ENCODE results near the gene CSTF3.
"Not testable (repeated sequence)": the region's sequence is repeated elsewhere in the genome, so short reads cannot be mapped to it uniquely, and the experiment has no call there.

CSTF3 gene

DNA sequence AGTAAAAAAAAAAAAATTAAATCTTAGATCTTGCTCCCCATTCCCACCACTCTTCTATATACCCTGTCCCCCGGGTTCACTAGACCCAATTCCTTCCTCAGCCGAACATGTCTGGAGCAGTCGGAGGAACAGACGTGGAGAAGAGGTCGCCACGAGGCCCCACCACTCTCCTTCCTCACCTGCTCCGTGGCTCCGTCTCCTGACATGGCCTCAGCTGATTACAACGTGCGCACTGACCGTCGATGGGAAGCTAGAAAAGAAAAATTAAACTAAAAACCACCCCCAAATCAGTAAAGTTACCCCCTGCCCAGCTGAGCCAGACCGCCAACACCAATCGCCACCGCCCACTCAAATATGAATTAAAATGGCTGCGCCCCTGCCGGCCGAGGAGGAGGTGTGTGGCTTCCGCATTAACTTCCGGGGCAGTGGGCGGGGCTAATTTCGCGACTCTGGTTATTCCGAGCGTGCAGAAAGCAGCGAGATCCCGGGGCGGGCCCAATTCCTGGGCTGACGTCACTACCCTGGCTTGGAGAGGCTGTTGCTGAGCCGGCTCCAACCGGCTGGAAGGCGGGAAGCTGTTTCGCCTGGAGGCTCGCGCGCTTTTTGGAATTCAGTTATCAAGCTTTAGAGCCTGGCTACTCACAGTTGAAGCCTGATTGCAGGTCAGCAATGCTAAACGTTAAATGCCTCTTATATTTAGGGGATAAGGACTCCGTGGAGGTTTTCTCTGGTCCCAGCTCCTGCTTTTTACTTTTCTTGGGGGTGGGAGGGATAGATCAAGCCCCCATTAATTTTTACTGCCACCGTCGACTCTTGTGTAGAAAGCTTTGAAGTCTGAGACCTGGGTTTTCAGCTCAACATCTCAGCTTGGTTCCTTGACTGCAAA is at the start of gene CSTF3:
TSS of gene CSTF3 (minus strand) at position 361 of the 886 bp plus-strand sequence. CDS start at position 206, 155 bp downstream.
- DNase-seq (ENCODE audit: low read depth) = peak; percentile 94

DNA sequence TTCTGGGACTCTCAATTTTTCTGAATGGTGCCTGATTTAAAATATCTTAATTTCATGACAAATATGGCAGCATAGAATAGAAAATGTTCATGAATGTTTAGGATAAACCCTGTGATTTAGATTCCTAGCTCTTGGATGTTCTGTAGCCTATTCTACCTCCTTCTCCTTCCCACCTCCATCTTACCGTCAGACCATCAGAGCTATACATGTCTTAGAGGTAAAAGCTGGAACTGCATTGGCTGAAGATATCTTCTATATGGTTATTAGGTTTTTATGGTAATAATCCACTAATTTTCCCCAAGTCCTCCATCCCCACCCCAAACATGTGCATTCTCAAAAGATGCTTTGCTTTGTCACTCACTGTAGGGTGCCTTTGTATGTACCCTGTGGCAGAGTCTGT is 46.9 kb upstream of the CSTF3 start:
- no peak for DNase-seq (ENCODE audit: low read depth)

- DNase-seq (ENCODE audit: low read depth) = no peak
Measured at GRCh38 chr11:33207408-33207985, 46.2 kb upstream of the CSTF3 start.

- no peak for DNase-seq (ENCODE audit: low read depth)
Measured at GRCh38 chr11:33197915-33198727, 36.8 kb upstream of the CSTF3 start.

DNA sequence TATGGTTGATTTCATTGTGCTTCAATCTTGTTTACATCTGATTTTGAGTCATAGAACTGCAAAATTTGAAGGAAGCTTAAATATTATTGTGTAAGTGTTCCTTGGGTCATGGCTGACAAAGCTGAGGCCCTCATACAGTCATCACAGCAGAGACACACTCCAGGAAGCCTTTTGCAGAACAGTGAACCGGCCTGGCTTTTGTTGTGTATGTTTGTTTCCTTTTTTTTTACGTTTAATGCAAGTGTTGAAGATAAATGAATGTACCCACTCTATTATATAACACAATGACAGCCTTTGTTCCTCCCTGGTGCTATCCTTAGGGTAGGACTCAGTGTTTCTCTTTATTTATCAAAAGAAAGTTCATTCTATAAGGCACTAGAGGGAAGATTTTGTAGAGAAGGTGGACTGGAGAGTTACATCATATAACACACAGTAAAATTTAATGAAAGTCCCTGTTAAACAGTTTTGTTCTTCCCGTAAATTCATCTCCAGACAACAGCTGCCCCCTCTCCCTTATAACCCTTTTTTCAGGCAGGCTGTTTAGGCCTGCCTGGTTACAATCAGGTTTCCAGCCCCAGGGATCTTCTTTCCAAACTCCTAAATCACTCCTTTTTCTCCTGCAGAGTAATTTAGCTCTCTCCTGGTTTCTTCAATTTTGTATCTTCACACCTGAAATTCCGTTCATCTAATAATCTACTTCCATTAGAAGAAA is 34.3 kb upstream of the CSTF3 start:
- DNase-seq (ENCODE audit: low read depth) = no peak

DNA sequence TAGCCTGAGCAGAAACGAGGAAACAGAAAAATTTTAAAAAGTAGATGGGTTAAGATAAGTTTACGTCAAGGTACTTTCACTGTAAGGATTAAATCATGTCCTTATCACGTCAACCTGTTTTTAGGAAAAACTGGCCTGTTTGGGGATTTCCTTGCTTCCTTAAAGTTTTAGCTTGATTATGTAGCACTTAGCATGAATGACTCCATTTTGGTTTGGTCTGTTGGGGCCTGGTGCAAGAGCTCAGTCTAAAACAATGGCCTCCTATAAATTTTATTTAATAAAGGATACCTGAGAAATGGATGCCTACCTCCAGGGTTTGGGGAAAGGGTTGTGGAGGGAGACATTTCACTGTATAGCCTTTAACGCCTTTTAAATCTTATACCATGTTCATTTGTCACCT is 33.2 kb upstream of the CSTF3 start:
- DNase-seq (ENCODE audit: low read depth) = no peak

DNA sequence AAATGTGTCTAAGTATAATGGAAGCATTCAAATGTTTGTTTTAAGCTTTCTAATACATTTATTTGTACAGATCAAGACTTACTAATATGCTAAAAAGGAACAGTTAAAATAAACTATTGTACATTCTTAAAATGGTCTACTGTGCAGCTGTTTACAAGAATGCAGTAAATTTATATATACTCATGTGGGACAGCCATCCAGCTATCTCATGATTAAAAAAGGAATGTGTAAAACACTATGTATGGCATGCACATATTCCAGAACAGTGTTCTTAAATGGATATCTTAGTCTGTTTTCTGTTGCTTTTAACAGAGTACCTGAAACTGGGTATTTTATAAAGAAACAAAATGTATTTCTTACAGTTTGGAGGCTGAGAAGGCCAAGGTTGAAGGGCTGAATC is 30.2 kb upstream of the CSTF3 start:
- DNase-seq (ENCODE audit: low read depth) = no peak

DNA sequence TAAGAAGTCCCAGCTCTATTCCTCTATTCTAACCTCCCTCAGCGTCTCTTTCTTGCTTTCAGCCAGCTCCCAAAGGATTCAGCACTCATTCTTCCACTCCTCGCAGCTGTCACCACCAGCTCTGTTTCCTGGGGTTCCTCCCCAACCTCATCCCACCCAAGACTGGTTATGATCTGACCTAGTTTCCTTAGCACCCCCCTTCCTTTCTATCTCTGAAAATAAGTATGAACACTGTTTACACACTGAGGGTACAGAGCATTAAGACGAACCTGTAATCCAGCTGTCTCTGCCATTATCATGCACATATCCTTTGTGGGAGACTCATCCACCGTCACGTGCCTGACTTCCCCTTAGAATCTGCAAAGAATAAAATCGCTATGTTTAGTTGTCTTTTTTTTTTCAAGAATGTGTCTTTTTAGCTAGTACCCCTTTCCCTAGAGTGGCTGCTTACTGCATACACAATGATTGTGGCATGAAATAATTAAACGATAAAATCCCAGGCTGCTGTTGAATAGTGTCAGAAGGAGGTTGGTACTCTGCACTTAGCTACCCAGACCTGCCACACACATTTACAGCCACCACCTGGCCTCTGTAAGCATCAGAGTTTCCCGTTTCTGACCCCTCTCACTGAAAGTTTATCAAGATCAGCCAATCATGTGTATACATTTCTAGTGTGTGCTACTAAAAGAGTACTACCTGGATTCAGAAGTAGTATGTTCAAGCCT is 26.9 kb upstream of the CSTF3 start:
- DNase-seq (ENCODE audit: low read depth) = no peak

GRCh38 chr11:33185756-33186155 is 24.5 kb upstream of the CSTF3 start:
- DNase-seq (ENCODE audit: low read depth) = no peak

- no peak for DNase-seq (ENCODE audit: low read depth)
Measured at GRCh38 chr11:33182246-33182878, 21.1 kb upstream of the CSTF3 start.

DNA sequence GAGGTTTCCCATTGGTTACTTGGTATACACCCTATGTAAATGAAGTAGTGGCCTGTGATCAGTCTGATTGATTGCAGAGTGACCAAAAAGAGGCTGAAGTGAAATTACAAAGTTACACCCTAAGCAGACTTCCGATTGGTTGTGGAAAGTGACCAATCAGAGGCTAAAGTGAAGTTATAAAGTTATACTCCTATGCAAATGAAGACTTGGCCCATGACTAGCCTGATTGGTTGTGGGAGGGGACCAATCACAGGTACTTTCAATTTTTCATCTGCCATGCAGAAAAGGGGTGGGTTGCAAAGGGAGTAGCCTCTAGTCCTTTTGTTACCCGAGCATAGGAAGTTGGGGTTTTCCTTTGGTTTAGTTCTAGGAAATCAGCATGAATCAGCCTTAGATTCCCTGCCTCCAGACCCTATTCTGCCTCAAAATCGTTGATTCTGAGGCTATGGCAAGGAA is 18.1 kb upstream of the CSTF3 start:
- no peak for DNase-seq (ENCODE audit: low read depth)

DNA sequence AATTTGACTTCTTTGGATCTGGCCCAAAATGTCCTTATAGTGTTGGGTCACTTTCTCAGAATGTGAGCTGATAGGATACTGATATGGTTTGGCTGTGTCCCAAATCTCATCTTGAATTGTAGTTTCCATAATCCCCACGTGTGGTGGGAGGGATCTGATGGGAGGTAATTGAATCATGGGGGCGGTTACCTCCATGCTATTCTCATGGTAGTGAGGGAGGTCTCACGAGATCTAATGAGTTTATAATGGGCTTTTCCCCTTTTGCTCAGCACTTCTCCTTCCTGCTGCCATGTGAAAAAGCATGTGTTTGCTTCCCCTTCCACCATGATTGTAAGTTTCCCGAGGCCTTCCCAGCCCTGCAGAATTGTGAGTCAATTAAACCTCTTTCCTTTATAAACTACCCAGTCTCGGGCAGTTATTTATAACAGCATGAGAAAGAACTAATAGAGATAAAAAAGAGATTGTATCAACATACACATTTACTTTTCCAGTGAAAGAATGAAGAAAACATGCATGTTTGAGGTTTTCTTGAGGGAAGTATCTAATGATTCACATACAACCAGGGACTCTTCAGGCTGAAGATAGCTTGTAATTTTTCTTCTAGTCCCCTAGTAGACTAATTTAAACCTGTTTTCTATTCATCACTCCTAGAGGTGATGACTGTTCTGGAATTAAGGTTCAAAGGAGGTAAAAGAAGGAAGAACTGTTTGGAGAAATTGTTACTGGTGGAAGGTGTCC is 17.3 kb upstream of the CSTF3 start:
- DNase-seq (ENCODE audit: low read depth) = no peak

GRCh38 chr11:33177676-33178336 is 16.5 kb upstream of the CSTF3 start:
- DNase-seq (ENCODE audit: low read depth) = no peak

DNA sequence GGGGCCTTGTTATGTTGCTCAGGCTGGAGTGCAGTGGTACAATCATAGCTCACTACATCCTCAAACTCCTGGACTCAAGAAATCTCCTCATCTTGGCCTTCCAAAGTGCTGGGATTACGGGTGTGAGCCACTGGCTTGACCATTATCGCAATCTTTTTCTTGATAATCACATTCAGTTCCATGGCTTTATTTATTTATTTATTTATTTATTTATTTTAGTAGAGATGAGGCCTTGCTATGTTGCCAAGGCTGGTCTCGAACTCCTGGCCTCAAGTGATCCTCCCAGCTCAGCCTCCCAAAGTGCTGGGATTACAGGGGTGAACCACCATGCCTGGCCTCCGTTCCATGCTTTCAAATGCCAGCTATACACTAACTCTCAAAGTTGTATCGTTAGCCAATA is 15.5 kb upstream of the CSTF3 start:
- DNase-seq (ENCODE audit: low read depth) = not testable (repeated sequence)

- no peak for DNase-seq (ENCODE audit: low read depth)
Measured at GRCh38 chr11:33172996-33173395, 11.7 kb upstream of the CSTF3 start.

- DNase-seq (ENCODE audit: low read depth) = no peak
Measured at GRCh38 chr11:33172345-33172744, 11.1 kb upstream of the CSTF3 start.

- no peak for DNase-seq (ENCODE audit: low read depth)
Measured at GRCh38 chr11:33171251-33171650, 10.0 kb upstream of the CSTF3 start.

GRCh38 chr11:33168709-33169200 is 7.5 kb upstream of the CSTF3 start:
- no peak for DNase-seq (ENCODE audit: low read depth)

DNA sequence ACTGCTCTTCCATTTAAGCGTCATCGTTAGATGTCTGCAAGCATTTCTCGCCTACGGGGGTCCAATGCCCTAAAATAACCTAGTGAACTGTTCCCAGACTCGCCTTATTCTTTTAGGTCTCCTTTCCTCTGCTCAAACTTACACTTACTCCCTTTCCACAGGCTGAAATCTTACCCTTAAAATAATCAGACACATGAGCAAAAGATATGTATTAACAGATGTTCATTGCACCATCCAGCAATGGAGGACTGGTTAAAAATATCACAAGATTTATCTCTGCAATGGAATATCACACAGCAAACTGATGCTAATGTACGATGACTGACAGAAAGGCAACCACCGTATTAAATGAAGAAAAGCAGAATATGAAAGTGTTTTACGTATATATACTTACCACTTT is 1.6 kb upstream of the CSTF3 start:
- DNase-seq (ENCODE audit: low read depth) = no peak

Data from stimulated activated CD8-positive, alpha-beta memory T cell treated with anti-CD3 and anti-CD28 coated beads, Interleukin-12 subunit alpha, Interleukin-12 subunit beta, amount 100 ng/mL, for 1 hour (primary cell).